GDM1 (cell line): ENCODE measurements around the gene NOL11.
"Not testable (repeated sequence)": the region's sequence is repeated elsewhere in the genome, so short reads cannot be mapped to it uniquely, and the experiment has no call there.

Source experiments
- DNase-seq: peaks from one replicate; lab custom pipeline; 2025; lab: John Stamatoyannopoulos, UW

The NOL11 gene

GRCh38 chr17:67717624-67718324 is at the start of gene NOL11:
NOL11 (plus strand) TSS chr17:67717936; CDS start chr17:67717948, 12 bp downstream.
- peak; percentile 98 for DNase-seq

- no peak for DNase-seq
Measured at GRCh38 chr17:67671493-67671892, 46.2 kb upstream of the NOL11 start.

GRCh38 chr17:67672592-67673335 is 45.0 kb upstream of the NOL11 start:
- DNase-seq = no peak

GRCh38 chr17:67675481-67675880 is 42.3 kb upstream of the NOL11 start:
- no peak for DNase-seq

- no peak for DNase-seq
Measured at GRCh38 chr17:67676305-67676704, 41.4 kb upstream of the NOL11 start.

GRCh38 chr17:67678414-67678813 is 39.3 kb upstream of the NOL11 start:
- no peak for DNase-seq

- DNase-seq = no peak
Measured at GRCh38 chr17:67679225-67679624, 38.5 kb upstream of the NOL11 start.

GRCh38 chr17:67679721-67680120 is 38.0 kb upstream of the NOL11 start:
- DNase-seq = no peak

- no peak for DNase-seq
Measured at GRCh38 chr17:67680445-67681224, 37.1 kb upstream of the NOL11 start.

- no peak for DNase-seq
Measured at GRCh38 chr17:67682196-67682595, 35.5 kb upstream of the NOL11 start.

- DNase-seq = no peak
Measured at GRCh38 chr17:67685351-67685750, 32.4 kb upstream of the NOL11 start.

GRCh38 chr17:67686241-67686640 is 31.5 kb upstream of the NOL11 start:
- no peak for DNase-seq

GRCh38 chr17:67687511-67687910 is 30.2 kb upstream of the NOL11 start:
- DNase-seq = no peak

GRCh38 chr17:67689534-67690177 is 28.1 kb upstream of the NOL11 start:
- DNase-seq = peak; percentile 4

GRCh38 chr17:67693811-67694210 is 23.9 kb upstream of the NOL11 start:
- DNase-seq = no peak

- DNase-seq = no peak
Measured at GRCh38 chr17:67696347-67696746, 21.4 kb upstream of the NOL11 start.

- no peak for DNase-seq
Measured at GRCh38 chr17:67696853-67697498, 20.8 kb upstream of the NOL11 start.

GRCh38 chr17:67700037-67700724 is 17.6 kb upstream of the NOL11 start:
- no peak for DNase-seq

- no peak for DNase-seq
Measured at GRCh38 chr17:67700725-67701119, 17.0 kb upstream of the NOL11 start.

GRCh38 chr17:67702861-67703260 is 14.9 kb upstream of the NOL11 start:
- not testable (repeated sequence) for DNase-seq

GRCh38 chr17:67707442-67707841 is 10.3 kb upstream of the NOL11 start:
- no peak for DNase-seq
